HG02885 (cell line): ENCODE data around the gene MAPK8IP3.
"Not testable (repeated sequence)": the region's sequence is repeated elsewhere in the genome, so short reads cannot be mapped to it uniquely, and the experiment has no call there.

Experiments used
- ATAC-seq: cut with Tn5 transposase; IDR thresholded peaks from one replicate; pipeline ENCODE4 v1.9.1; 2021; ENCODE audit warnings: mild to moderate bottlenecking; ENCODE audit not compliant: unreplicated experiment, poor library complexity

MAPK8IP3 gene

GRCh38 chr16:1793578-1794220 lies 87.7 kb downstream of the MAPK8IP3 start, which contains the start of gene IGFALS:
Gene IGFALS, minus strand, starts transcription at chr16:1793705. Its CDS starts 53 bp downstream, at chr16:1793652.
- no peak for ATAC-seq

GRCh38 chr16:1794221-1794871 lies 88.4 kb downstream of the MAPK8IP3 start:
- ATAC-seq, result no peak

- no peak for ATAC-seq
Measured at GRCh38 chr16:1794908-1795666, 89.1 kb downstream of the MAPK8IP3 start.

- ATAC-seq, result not testable (repeated sequence)
Measured at GRCh38 chr16:1799263-1799662, 93.3 kb downstream of the MAPK8IP3 start.

GRCh38 chr16:1800701-1801100 lies 94.7 kb downstream of the MAPK8IP3 start:
- ATAC-seq, result no peak

GRCh38 chr16:1807626-1808025 lies 101.6 kb downstream of the MAPK8IP3 start:
- ATAC-seq, result no peak

GRCh38 chr16:1808691-1809090 lies 102.7 kb downstream of the MAPK8IP3 start:
- ATAC-seq, result no peak

GRCh38 chr16:1809281-1809801 lies 103.3 kb downstream of the MAPK8IP3 start:
- no peak for ATAC-seq

- ATAC-seq, result no peak
Measured at GRCh38 chr16:1810106-1810505, 104.1 kb downstream of the MAPK8IP3 start.

GRCh38 chr16:1810536-1810935 lies 104.5 kb downstream of the MAPK8IP3 start:
- ATAC-seq, result no peak

- ATAC-seq, result no peak
Measured at GRCh38 chr16:1812732-1813163, 106.8 kb downstream of the MAPK8IP3 start.

- no peak for ATAC-seq
Measured at GRCh38 chr16:1815461-1815860, 109.5 kb downstream of the MAPK8IP3 start.

GRCh38 chr16:1816396-1817275 lies 110.6 kb downstream of the MAPK8IP3 start:
- ATAC-seq, result no peak

GRCh38 chr16:1817276-1817589 lies 111.2 kb downstream of the MAPK8IP3 start:
- no peak for ATAC-seq

GRCh38 chr16:1817716-1818115 lies 111.7 kb downstream of the MAPK8IP3 start:
- no peak for ATAC-seq

- ATAC-seq, result no peak
Measured at GRCh38 chr16:1818204-1818872, 112.3 kb downstream of the MAPK8IP3 start.

- ATAC-seq, result no peak
Measured at GRCh38 chr16:1818873-1819525, 113.0 kb downstream of the MAPK8IP3 start.

GRCh38 chr16:1819611-1820010 lies 113.6 kb downstream of the MAPK8IP3 start:
- no peak for ATAC-seq
